Uterus (tissue), 4 donors: ENCODE data around the gene CXCR6. TPM values are rescaled to one million over a fixed set of nuclear protein-coding genes. Genes with fewer than 3 reads are reported as not detected.

ENCODE experiments used
- DNase-seq, 2 donors: peaks; one replicate each; pipeline ENCODE4 v3.0.0-alpha.2; 2019 to 2020
- H3K27ac ChIP-seq, 2 donors: fragments of 200-600 bp; sonication (generic); 1 replicate in 1 of 2; 2 replicates in 1 of 2; pipeline ENCODE4 v1.5.1; 2016 to 2018
- H3K27me3 ChIP-seq, 2 donors: fragments of 200-600 bp; sonication (generic); one replicate each; pipeline ENCODE4 v1.5.1; 2018 to 2019; ENCODE audit warnings: control low read depth in 1 of 2
- H3K36me3 ChIP-seq, 2 donors: fragments of 200-600 bp; sonication (generic); one replicate each; pipeline ENCODE4 v1.5.1; 2019; ENCODE audit warnings: control low read depth in 1 of 2
- H3K4me1 ChIP-seq, 2 donors: fragments of 200-600 bp; sonication (generic); one replicate each; pipeline ENCODE4 v1.5.1; 2018 to 2019; ENCODE audit warnings: control low read depth in 1 of 2
- H3K4me3 ChIP-seq, 2 donors: fragments of 200-600 bp; sonication (generic); 1 replicate in 1 of 2; 2 replicates in 1 of 2; pipeline ENCODE4 v1.5.1; 2018 to 2019; ENCODE audit warnings: mild to moderate bottlenecking in 1 of 2
- H3K9me3 ChIP-seq, 2 donors: fragments of 200-600 bp; sonication (generic); one replicate each; pipeline ENCODE4 v1.5.1; 2019; ENCODE audit warnings: control low read depth in 1 of 2
- POLR2A ChIP-seq, 2 donors: fragments of 450-650 bp; IDR thresholded peaks; one replicate each; pipeline ENCODE4 v1.6.1; 2016; ENCODE audit warnings: antibody characterized with exemption in 2 of 2, mild to moderate bottlenecking in 1 of 2, moderate library complexity in 1 of 2
- intact Hi-C: fragments of 100-400 bp; cut with DNase I; formaldehyde crosslinking; loops from one replicate; pipeline ENCODE4 v1.15.1; 2023; ENCODE audit warnings: low total_unique reads
- total RNA-seq, 4 donors: library from RNA; depleted of rRNA in 3 of 4; stranded (reverse); fragments of >200 nt in 3 of 4; gene quantifications; one replicate each; pipeline versions ENCODE4 v1.1.0 to v1.2.4, GENCODE V29; 2014 to 2023
- TF ChIP-seq, protein P1 (sequence below), 4 experiments: fragments of 200-600 bp in 2 of 4; fragments of 450-650 bp in 2 of 4; sonication (generic) in 2 of 4; IDR thresholded peaks; one replicate each; pipeline ENCODE4 v1.5.1; 2016 to 2019; ENCODE audit warnings: antibody characterized with exemption in 4 of 4, mild to moderate bottlenecking in 2 of 4, moderate library complexity in 1 of 4
- donor health status: DM: yes; HTN: yes; CAD: no.

CXCR6 gene
- total RNA-seq, 4 donors from 2014 or later: 0.48 to 8.7 (median 0.76) TPM; not detected in 1

DNA sequence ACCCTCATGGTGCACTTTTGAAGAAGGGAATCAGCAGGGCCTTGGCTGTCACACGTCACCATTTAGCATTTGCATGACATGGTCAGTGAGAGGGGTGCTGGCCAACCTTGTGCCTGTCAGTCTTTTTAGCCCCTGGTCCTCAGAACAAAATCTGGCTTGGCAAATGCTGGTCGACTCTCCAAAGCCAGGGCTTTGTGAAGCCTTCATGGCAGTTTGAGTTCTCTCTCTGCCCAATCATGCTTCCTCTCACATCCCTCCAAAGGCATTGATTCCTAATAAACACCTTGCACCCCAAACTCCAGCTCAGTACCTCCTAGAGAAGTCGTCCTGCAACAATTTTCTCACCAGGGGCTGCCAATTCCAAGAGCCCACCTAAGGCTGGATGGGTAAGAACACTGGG lies 37.5 kb upstream of the CXCR6 start:
- no peak for TF ChIP-seq POLR2A (IDR thresholded peaks at IDR 0.05)
- TF ChIP-seq, protein P1, sequence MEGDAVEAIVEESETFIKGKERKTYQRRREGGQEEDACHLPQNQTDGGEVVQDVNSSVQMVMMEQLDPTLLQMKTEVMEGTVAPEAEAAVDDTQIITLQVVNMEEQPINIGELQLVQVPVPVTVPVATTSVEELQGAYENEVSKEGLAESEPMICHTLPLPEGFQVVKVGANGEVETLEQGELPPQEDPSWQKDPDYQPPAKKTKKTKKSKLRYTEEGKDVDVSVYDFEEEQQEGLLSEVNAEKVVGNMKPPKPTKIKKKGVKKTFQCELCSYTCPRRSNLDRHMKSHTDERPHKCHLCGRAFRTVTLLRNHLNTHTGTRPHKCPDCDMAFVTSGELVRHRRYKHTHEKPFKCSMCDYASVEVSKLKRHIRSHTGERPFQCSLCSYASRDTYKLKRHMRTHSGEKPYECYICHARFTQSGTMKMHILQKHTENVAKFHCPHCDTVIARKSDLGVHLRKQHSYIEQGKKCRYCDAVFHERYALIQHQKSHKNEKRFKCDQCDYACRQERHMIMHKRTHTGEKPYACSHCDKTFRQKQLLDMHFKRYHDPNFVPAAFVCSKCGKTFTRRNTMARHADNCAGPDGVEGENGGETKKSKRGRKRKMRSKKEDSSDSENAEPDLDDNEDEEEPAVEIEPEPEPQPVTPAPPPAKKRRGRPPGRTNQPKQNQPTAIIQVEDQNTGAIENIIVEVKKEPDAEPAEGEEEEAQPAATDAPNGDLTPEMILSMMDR (IDR thresholded peaks at IDR 0.05): no peak
- no peak for DNase-seq
- Histone ChIP-seq H3K4me1 (no peaks in the 10 kb centered on the region), H3K27me3 (no peaks in the 10 kb centered on the region), H3K9me3 (no peaks in the 10 kb centered on the region), H3K4me3 (no peak overlapping the region), H3K27ac (no peak overlapping the region), H3K36me3 (no peaks in the 10 kb centered on the region)
- intact Hi-C loops: no loop called here

DNA sequence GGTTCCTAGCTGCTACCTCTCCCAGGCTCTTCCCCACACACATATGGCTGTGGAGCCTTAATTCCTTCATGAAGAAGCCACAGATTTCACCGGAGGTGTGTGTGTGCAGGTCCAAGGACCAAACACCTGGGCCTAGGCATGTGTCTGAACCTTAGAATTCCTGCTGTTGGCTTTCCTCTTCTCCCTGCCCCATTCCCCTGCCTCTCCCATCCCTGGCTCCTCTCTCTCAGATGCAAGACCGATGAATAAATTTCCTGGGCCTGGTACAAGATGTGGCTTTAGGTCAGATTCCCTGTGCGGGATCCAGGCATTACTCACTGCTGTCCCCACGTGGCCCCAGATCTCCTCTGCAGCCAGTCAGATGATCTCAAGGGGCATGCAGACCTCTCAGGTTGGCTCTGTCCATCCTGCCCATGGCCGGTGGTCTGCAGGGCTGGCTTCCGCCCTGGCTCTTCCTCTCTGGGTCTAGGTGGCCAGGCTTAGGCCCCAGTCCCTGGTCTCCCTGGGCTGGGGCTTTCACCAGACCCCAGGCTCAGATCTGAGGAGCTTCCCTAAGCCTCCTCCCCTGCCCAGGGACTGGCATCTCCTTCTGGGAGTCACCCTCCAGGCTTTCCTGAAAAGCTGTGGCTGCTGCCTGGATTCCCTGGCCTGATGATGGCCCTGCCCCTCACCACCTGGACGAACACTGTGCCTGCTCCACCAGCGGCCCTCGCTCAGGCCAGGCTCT lies 36.4 kb upstream of the CXCR6 start:
- H3K36me3 ChIP-seq: no peaks in the 10 kb centered on the region
- H3K4me3 ChIP-seq: no peak overlapping the region
- H3K27me3 ChIP-seq: no peaks in the 10 kb centered on the region
- H3K27ac ChIP-seq: no peak overlapping the region
- TF ChIP-seq POLR2A (IDR thresholded peaks at IDR 0.05): no peak
- TF ChIP-seq, protein P1 (IDR thresholded peaks at IDR 0.05): peak in 2 of 4 experiments; percentile 23 to 29
- intact Hi-C loops: no loop called here
- no peaks in the 10 kb centered on the region for H3K4me1 ChIP-seq
- no peak for DNase-seq
- no peaks in the 10 kb centered on the region for H3K9me3 ChIP-seq

DNA sequence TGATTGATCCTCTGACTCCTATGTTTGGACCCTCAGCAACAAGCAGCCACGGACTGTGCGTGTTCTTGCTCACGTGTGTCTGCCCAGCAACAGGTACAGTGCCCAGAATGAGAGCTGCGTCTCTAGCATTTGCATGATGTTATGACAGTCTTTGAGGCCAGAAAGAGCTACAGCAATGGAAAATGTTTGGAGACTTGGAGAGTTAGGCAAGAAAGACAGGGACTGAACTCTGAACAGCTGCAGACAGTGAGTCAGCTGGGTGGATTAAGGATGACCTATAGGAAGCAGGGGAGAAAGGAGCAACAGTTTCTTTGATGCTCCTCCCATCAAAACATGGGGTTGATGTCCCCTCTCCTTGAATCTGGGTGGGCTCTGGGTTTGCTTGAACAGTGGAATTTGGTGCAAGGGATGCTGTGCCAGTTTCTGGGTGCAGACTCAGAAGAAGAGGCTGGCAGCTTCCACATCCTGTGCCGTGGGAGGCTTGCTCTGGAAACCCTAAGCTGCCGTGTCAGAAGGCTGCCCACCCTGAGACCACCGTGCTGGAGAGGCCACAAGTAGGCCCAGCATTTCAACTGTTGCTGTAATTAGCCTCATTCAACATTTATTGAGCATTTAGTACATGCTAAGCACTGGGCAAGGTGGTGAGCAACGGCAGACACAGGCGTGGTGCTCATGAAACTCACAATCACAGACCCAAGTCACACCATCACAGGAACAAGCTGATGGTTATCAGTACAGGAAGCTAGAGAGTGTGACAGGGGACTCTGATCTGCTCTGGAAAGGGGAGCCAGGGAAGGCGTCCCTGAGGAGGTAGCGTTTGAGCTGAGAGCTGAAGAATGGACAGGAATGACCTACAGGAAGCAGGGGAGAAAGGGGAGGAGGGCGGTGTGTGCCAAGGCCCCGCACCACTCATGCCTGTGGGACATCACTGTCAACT lies 35.2 kb upstream of the CXCR6 start:
- no peak overlapping the region for H3K27ac ChIP-seq
- H3K27me3 ChIP-seq: no peaks in the 10 kb centered on the region
- no peak for TF ChIP-seq POLR2A (IDR thresholded peaks at IDR 0.05)
- TF ChIP-seq, protein P1 (IDR thresholded peaks at IDR 0.05): no peak
- no peak overlapping the region for H3K4me3 ChIP-seq
- no peak for DNase-seq
- H3K9me3 ChIP-seq: no peaks in the 10 kb centered on the region
- H3K4me1 ChIP-seq: no peaks in the 10 kb centered on the region
- no peaks in the 10 kb centered on the region for H3K36me3 ChIP-seq
- intact Hi-C loops: no loop called here

DNA sequence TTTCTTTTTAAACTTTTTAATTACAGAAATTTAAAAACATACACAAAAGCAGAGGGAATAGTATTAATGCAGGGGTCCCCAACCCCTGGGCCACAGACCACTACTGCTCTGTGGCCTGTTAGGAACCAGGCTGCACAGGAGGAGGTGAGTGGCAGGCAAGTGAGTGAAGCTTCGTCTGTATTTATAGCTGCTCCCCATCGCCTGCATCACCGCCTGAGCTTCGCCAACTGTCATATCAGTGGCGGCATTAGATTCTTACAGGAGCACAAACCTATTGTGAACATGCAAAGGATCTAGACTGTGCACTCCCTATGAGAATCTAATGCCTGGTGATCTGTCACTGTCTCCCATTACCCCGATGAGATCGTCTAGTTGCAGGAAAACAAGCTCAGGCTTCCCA lies 34.5 kb upstream of the CXCR6 start:
- Histone ChIP-seq H3K9me3 (no peaks in the 10 kb centered on the region), H3K4me3 (no peak overlapping the region), H3K4me1 (no peaks in the 10 kb centered on the region), H3K27ac (no peak overlapping the region), H3K27me3 (no peaks in the 10 kb centered on the region), H3K36me3 (no peaks in the 10 kb centered on the region)
- TF ChIP-seq POLR2A (IDR thresholded peaks at IDR 0.05): no peak
- TF ChIP-seq, protein P1 (IDR thresholded peaks at IDR 0.05): no peak
- DNase-seq: no peak
- intact Hi-C loops: no loop called here

DNA sequence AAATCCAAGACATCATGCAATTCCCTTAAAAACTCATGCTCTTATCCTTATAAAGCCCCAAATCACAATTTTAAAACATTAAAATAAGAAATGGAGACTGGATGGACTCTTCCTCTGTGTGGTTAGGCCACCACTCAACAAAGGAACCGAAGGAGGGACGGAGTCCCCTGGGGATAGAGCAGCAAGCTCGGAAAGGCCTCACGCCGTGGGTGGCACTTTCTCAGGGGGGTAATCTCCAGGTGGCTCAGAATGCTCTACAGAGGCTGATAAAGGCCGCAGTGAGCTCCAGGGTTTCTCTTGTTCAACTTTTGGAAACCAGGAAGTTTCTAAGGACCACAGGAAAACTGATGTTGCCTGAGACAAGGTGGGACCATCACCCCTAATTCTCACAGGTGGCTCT lies 33.7 kb upstream of the CXCR6 start:
- H3K27me3 ChIP-seq: no peaks in the 10 kb centered on the region
- no peak overlapping the region for H3K27ac ChIP-seq
- intact Hi-C loops: no loop called here
- no peaks in the 10 kb centered on the region for H3K4me1 ChIP-seq
- no peak overlapping the region for H3K4me3 ChIP-seq
- no peaks in the 10 kb centered on the region for H3K9me3 ChIP-seq
- DNase-seq: no peak
- TF ChIP-seq, protein P1 (IDR thresholded peaks at IDR 0.05): no peak
- TF ChIP-seq POLR2A (IDR thresholded peaks at IDR 0.05): no peak
- no peaks in the 10 kb centered on the region for H3K36me3 ChIP-seq
